NT2/D1 (cell line): ENCODE results near the gene RGSL1.

ENCODE experiments used
- SUZ12 ChIP-seq: IDR thresholded peaks from 2 replicates; pipeline ENCODE4 v1.6.1; 2011; ENCODE audit not compliant: insufficient read length, insufficient read depth; ENCODE audit errors: extremely low read depth
- YY1 ChIP-seq: IDR thresholded peaks from 2 replicates; pipeline ENCODE4 v1.6.1; 2011; ENCODE audit not compliant: insufficient read length, insufficient read depth
- ZNF274 ChIP-seq: IDR thresholded peaks from 2 replicates; pipeline ENCODE4 v1.6.1; 2011; ENCODE audit warnings: mild to moderate bottlenecking, low read depth, low read length

DNA sequence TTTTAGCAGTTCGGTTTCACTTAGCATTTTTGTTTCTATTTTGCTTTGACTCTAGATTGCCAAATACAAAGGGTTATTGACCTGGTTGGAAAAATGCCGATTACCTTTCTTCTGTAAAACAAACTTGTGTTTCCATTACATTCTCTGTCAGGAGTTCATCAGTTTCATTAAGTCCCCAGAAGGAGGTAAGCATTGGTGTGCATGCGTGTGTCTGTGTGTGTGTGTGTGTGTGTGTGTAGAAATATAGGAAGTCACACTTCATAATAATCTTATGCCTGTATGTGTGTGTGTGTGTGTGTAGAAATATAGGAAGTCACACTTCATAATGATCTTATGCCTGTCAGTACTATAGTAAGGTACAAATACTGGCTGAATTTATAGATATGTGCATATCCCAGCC, 10.0 kb downstream of the RGSL1 start:
- no peak for TF ChIP-seq ZNF274
- no peak for TF ChIP-seq YY1
- no peak for TF ChIP-seq SUZ12
